HepG2 (cell line): Measurements from ENCODE around the gene CDKN2AIP. TPM values are rescaled to one million over a fixed set of nuclear protein-coding genes. Genes with fewer than 3 reads are reported as not detected.

ENCODE experiments used
- AHR ChIP-seq: IDR thresholded peaks from 2 replicates; pipeline ENCODE4 v1.6.1; 2018; ENCODE audit warnings: missing genetic modification reagents, missing compliant biosample characterization
- FOXC1 ChIP-seq: sonication (generic); formaldehyde crosslinking; IDR thresholded peaks from 2 replicates; pipeline ENCODE4 v1.8.0; 2022; ENCODE audit warnings: mild to moderate bottlenecking, missing genetic modification reagents, borderline replicate concordance
- GFI1 ChIP-seq: sonication (generic); formaldehyde crosslinking; IDR thresholded peaks from 2 replicates; pipeline ENCODE4 v1.5.0; 2020; ENCODE audit warnings: missing genetic modification reagents, mild to moderate bottlenecking, borderline replicate concordance
- SMARCE1 ChIP-seq: fragments of 450-650 bp; IDR thresholded peaks from 2 replicates; pipeline ENCODE4 v1.6.1; 2017; ENCODE audit warnings: borderline replicate concordance
- ZBTB42 ChIP-seq: sonication (generic); formaldehyde crosslinking; IDR thresholded peaks from 2 replicates; pipeline ENCODE4 v1.5.0; 2020; ENCODE audit warnings: mild to moderate bottlenecking, missing genetic modification reagents
- ZFX ChIP-seq: sonication (generic); formaldehyde crosslinking; IDR thresholded peaks from 2 replicates; pipeline ENCODE4 v1.4.0; 2020; ENCODE audit warnings: mild to moderate bottlenecking, low read depth, missing genetic modification reagents, moderate library complexity
- ZNF709 ChIP-seq: sonication (generic); formaldehyde crosslinking; IDR thresholded peaks from 2 replicates; pipeline ENCODE4 v1.5.0; 2020; ENCODE audit warnings: mild to moderate bottlenecking, missing genetic modification reagents
- ZSCAN25 ChIP-seq: sonication (generic); formaldehyde crosslinking; IDR thresholded peaks from 2 replicates; pipeline ENCODE4 v1.8.0; 2022; ENCODE audit warnings: mild to moderate bottlenecking, missing genetic modification reagents
- polyA plus RNA-seq, 8 experiments: library from polyadenylated mRNA; depleted of rRNA in 3 of 8; stranded (reverse) in 7 of 8; unstranded in 1 of 8; fragments of >200 nt; fragmentation: Illumina TruSeq in 4 of 8; extraction: Trizol in 4 of 8; gene quantifications; 2 replicates each; pipeline versions ENCODE4 v1.2.1 to v1.2.3, GENCODE V29; 2011 to 2016; ENCODE audit warnings: low read depth in 4 of 8, missing spikeins in 1 of 8, mixed read lengths in 1 of 8; ENCODE audit not compliant: insufficient read depth in 1 of 8
- total RNA-seq, 5 experiments: library from RNA; depleted of rRNA; stranded (reverse); fragments of >200 nt; fragmentation: Illumina TruSeq; extraction: Trizol; gene quantifications; 2 replicates each; pipeline ENCODE4 v1.2.3, GENCODE V29; 2016; ENCODE audit warnings: low read depth in 1 of 5
- TF ChIP-seq, protein P1 (sequence below), 2 experiments: sonication (generic) in 1 of 2; formaldehyde crosslinking in 1 of 2; IDR thresholded peaks; 2 replicates each; pipeline versions ENCODE4 v1.4.0 to v1.6.1; 2016 to 2020; ENCODE audit warnings: borderline replicate concordance in 1 of 2, low read depth in 1 of 2, mild to moderate bottlenecking in 1 of 2, missing genetic modification reagents in 1 of 2
- TF ChIP-seq, protein P2 (sequence below): sonication (generic); formaldehyde crosslinking; conservative IDR thresholded peaks from 2 replicates; pipeline ENCODE4 v1.8.0; 2022; ENCODE audit warnings: missing genetic modification reagents
- TF ChIP-seq, protein P3 (sequence below): sonication (generic); formaldehyde crosslinking; IDR thresholded peaks from 2 replicates; pipeline ENCODE4 v1.8.1; 2023; ENCODE audit warnings: mild to moderate bottlenecking, missing genetic modification reagents, borderline replicate concordance
- TF ChIP-seq, protein P4 (sequence below): sonication (generic); formaldehyde crosslinking; IDR thresholded peaks from 2 replicates; pipeline ENCODE4 v1.4.0; 2020; ENCODE audit warnings: mild to moderate bottlenecking, missing genetic modification reagents

The CDKN2AIP gene
- total and polyA plus RNA-seq, 2 of the 13 experiments (the other 11 are each of a cell fraction or from before 2014, with no cell fraction given) = 17.0 to 18.7 TPM

DNA sequence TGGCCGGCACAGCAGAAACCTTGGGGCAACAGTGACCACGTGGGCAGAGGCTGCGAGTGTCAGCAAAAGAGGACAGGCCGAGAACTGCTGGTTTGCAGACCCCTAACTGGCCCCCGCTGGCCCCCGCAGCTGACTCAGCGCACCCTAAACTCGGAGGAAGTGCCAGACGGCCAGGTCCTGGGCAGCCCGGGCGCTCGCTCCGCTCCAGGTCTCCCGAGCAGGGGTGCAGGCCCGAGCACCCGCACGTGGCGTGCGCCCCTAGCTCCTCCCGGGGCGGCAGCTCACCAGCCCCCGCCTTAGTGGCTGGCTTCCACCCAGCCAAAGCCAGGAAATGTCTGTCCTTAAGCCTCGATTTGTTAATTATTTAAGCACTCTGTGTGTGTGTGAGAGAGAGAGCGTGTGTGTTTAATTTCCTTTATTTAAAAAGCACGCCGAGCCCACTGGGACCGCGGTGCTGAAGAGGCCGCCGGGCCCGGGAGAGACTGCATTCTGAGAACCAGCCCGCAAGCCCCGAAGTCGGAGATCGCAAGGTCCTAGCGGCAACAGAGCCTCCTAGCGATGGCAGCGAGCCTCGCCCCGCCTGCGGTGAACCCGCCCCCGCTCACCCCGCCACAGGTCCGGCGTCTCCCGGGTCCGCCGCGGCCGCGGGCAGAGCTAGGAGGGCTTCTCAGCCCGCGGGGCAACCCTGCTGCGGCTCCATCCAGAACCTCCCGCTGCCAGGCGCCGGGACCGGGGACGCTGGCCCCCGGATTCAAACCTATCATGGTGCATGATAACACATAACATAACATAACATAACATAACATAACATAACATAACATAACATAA is 45.9 kb upstream of the CDKN2AIP start (continued):
- TF ChIP-seq ZBTB42 (CRISPR knock-in tag) (no peak), AHR (CRISPR knock-in tag) (no peak), ZSCAN25 (CRISPR knock-in tag) (peak; percentile 67; the same call in 1 of the 2 replicates), ZNF709 (CRISPR knock-in tag) (0 out of 2 replicates have a peak, but pooled peaks have one; percentile 34), FOXC1 (CRISPR knock-in tag) (peak; percentile 37; the same call in 1 of the 2 replicates), SMARCE1 (no peak), GFI1 (CRISPR knock-in tag) (no peak), ZFX (CRISPR knock-in tag) (peak; percentile 52)
- TF ChIP-seq, protein P1, sequence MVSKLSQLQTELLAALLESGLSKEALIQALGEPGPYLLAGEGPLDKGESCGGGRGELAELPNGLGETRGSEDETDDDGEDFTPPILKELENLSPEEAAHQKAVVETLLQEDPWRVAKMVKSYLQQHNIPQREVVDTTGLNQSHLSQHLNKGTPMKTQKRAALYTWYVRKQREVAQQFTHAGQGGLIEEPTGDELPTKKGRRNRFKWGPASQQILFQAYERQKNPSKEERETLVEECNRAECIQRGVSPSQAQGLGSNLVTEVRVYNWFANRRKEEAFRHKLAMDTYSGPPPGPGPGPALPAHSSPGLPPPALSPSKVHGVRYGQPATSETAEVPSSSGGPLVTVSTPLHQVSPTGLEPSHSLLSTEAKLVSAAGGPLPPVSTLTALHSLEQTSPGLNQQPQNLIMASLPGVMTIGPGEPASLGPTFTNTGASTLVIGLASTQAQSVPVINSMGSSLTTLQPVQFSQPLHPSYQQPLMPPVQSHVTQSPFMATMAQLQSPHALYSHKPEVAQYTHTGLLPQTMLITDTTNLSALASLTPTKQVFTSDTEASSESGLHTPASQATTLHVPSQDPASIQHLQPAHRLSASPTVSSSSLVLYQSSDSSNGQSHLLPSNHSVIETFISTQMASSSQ (IDR thresholded peaks at IDR 0.05; ENCODE audit: low read depth) = no peak
- TF ChIP-seq, protein P1 (CRISPR knock-in tag; IDR thresholded peaks at IDR 0.05; ENCODE audit: borderline replicate concordance) = 0 out of 2 replicates have a peak, but pooled peaks have one; percentile 10
- TF ChIP-seq, protein P2, sequence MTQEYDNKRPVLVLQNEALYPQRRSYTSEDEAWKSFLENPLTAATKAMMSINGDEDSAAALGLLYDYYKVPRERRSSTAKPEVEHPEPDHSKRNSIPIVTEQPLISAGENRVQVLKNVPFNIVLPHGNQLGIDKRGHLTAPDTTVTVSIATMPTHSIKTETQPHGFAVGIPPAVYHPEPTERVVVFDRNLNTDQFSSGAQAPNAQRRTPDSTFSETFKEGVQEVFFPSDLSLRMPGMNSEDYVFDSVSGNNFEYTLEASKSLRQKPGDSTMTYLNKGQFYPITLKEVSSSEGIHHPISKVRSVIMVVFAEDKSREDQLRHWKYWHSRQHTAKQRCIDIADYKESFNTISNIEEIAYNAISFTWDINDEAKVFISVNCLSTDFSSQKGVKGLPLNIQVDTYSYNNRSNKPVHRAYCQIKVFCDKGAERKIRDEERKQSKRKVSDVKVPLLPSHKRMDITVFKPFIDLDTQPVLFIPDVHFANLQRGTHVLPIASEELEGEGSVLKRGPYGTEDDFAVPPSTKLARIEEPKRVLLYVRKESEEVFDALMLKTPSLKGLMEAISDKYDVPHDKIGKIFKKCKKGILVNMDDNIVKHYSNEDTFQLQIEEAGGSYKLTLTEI (CRISPR knock-in tag) = no peak
- TF ChIP-seq, protein P3, sequence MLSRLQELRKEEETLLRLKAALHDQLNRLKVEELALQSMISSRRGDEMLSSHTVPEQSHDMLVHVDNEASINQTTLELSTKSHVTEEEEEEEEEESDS (CRISPR knock-in tag) = no peak
- TF ChIP-seq, protein P4, sequence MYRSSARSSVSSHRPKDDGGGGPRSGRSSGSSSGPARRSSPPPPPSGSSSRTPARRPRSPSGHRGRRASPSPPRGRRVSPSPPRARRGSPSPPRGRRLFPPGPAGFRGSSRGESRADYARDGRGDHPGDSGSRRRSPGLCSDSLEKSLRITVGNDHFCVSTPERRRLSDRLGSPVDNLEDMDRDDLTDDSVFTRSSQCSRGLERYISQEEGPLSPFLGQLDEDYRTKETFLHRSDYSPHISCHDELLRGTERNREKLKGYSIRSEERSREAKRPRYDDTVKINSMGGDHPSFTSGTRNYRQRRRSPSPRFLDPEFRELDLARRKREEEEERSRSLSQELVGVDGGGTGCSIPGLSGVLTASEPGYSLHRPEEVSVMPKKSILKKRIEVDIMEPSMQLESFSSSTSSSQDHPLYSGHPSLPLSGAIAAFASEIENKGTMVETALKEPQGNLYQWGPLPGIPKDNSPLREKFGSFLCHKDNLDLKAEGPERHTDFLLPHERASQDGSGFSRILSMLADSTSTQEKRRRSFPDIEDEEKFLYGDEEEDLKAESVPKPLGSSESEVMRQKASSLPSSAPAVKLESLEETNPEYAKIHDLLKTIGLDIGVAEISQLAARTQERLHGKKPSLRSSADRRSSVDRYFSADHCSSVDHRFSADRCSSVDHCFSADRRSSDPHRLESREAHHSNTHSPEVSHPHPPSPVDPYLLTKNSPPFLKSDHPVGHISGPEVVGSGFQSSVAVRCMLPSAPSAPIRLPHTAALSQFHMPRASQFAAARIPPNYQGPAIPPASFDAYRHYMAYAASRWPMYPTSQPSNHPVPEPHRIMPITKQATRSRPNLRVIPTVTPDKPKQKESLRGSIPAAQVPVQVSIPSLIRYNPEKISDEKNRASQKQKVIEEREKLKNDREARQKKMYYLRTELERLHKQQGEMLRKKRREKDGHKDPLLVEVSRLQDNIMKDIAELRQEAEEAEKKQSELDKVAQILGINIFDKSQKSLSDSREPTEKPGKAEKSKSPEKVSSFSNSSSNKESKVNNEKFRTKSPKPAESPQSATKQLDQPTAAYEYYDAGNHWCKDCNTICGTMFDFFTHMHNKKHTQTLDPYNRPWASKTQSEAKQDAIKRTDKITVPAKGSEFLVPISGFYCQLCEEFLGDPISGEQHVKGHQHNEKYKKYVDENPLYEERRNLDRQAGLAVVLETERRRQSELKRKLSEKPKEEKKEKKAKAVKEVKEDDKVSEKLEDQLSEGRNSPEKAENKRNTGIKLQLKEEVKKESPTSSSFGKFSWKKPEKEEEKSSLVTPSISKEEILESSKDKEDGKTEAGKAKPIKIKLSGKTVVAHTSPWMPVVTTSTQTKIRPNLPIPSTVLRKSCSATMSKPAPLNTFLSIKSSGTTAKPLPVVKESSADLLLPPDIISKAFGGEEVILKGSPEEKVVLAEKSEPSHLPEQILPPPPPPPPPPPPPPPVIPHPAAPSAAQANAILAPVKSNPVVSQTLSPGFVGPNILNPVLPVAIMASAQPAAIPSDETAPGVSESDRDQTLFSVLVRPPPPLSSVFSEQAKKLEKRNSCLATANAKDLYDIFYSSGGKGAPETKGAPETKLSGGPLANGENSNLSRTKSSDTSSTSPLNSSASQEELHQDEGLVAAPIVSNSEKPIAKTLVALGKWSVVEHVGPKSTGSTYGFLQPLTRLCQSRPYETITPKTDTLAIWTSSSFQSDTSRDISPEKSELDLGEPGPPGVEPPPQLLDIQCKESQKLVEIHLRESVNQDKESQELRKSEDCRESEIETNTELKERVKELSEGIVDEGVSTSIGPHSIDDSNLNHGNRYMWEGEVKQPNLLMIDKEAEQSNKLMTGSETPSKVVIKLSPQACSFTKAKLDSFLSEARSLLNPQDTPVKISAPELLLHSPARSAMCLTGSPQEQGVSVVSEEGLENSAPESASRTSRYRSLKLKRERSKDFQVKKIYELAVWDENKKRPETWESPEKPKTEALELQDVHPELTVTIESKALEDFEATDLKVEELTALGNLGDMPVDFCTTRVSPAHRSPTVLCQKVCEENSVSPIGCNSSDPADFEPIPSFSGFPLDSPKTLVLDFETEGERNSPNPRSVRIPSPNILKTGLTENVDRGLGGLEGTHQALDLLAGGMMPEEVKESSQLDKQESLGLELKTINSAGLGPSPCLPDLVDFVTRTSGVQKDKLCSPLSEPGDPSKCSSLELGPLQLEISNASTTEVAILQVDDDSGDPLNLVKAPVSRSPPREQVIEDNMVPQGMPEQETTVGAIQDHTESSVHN (CRISPR knock-in tag) = no peak
